ENCODE measurements around the gene ZNF593OS.

ZNF593OS gene

DNA sequence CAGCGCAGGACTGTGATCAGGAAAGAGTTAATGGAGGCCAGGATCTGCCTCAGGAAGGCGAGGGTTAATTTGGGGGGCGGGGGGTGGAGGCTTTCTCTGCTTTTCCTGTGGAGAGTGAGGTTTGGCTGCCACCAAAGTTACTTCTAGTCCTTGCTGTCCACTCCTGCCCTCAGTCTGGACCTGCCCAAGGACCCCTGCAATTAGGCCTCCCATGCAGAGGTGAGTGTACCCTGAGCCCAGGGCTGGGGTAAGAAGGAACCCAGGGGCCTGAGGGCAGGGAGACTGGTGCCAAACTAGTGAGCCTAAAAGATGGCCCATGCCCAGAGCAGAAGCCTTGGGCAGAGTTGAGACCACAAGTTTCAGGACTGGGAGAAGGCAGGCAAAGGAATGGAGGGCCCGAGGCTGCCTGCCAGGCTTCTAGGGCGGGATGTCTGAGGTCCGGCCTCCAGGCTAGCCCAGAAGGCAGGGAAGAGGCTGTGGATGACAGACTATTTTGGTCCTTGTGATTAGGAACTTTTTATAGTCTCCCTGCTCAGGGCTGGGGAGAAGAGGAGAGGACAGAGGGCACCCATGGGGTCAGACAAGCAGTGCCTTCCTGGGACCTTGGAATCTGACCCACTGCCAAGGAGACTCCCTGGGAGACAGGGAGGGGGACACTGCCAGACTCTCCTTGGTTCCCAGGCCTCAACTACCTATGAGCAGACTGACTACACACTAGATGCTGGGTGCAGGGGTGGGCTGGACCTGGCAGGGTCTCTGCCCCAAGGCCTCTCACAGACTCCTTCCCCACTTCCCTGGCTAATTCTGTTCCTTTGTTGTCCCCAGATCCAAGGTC is 12.5 kb downstream of the ZNF593OS start, which contains the start of gene FAM110D:
TSS of gene FAM110D (plus strand) at position 172 of the 835 bp plus-strand sequence. CDS start 2,213 bp downstream, outside the sequence.
- DNase-seq: no peak

- DNase-seq: no peak
These were observed 13.2 kb downstream of the ZNF593OS start for GRCh38 chr1:26158271-26158907.

DNA sequence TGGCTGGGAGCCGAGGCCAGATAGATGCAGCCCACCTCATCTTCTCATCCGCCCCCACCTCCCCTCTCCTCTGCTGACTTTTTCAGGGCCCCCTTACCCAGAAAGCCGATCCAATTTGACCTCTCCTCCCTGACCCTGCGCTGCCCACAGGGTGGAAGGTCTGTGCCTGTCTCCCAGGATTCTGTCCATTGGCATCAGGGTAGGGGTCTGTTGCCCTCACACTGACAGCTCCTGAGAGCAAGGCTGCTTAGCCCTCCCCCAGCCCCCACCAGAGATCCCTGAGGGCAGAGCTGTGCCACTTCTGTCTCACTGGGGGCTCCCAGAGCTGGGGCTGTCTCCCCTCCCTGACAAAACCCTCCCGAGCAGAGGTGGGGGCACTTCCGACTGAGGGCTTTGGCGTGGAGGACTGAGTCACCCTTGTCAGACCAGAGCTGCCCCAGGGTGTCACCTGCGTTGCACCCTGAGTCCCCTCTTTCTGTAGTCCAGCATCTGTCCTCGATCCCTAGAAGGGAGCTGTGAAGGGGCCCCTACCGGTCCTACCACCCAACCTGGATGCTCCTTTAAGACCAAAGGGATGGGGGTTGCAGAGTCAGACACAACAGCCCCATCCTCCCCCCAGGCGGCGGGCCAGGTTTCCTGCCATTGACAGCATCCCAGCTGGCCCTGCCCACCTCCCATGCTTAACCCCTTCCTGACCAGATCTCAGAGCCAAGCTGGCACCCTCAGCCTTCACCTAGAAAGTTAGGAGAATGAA is 15.2 kb downstream of the ZNF593OS start:
- DNase-seq: no peak

DNA sequence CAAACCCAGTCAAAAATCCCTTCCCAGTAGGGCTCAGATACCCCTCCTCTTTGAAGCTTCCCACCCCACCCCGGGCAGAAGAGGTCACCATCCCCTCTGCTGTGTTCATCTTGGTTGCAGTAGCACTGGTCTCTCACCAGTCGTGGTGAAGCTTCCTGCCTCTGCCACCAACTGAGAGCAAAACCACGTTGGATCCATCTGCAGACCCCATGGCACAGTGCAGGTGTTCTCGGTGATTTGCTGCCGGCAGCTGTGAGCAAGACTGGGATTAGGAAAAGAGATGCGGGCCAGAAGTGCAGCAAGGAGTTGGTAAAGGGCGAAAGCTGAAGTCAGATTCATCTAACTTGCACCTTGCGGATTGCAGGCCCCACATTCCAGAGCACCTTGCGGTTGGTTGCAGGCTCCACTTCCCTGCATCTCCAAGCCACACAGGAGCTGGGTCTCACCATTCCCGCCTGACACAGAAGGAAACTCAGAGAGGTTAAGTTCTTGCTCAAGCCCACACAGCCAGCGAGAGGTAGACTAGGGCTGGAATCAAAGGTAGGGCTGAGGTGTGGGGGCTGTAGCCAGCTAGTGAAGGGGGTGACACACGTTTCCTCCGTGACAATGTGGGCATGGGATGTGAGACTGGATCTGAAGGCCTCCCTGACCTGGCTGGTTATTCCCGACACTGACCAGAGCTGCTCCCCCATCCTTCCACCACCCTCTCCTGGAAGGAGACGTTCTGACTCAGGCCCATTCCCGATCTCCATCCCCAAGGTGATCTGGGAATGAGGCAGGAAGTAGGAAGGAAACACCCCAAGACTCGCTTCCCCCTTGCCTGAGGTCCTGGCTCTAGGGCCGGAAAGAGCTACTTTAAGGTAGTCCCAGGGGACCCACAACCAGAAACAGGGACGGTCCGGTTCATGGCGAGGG is 16.0 kb downstream of the ZNF593OS start:
- no peak for DNase-seq

DNA sequence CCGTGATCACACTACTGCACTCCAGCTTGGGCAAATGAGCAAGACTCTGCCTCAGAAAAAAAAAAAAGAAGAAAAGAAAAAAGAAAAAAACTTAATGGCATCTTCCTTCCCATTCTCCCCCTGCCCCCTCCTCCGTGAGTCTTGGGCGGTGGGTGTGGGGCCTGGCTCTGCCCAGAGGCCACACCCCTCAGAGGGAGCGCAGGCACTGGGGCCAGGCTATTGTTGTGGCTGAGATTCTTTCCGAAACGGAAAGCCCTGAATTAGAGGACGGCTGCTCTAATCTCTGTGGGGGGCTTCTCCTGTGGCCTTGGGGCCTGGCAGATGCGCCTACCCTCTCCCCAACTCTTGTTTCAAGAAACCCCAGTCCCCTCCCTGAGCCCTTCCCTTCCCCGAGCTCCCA is 16.9 kb downstream of the ZNF593OS start:
- no peak for DNase-seq

GRCh38 chr1:26153966-26154532 is 17.6 kb downstream of the ZNF593OS start:
- DNase-seq: no peak

GRCh38 chr1:26148887-26149286 is 22.7 kb downstream of the ZNF593OS start:
- no peak for DNase-seq

DNA sequence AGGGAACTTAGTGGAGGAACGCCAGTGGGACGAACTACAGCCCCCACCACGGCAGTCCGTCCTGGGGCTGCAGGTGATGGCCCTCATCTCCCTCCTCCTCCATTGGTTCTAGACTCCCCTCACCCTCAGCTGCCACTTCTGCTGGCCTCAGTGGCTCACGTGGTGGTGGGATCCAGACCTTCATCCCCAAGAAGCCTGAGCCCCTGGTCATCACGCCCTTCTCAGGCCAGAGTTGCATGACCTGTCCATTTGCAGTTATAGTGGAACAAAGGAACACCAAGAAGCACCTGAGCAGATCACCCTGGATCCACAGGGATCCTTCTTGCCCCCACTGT is 25.7 kb downstream of the ZNF593OS start:
- no peak for DNase-seq

GRCh38 chr1:26145041-26145959 is 26.3 kb downstream of the ZNF593OS start:
- DNase-seq: no peak

DNA sequence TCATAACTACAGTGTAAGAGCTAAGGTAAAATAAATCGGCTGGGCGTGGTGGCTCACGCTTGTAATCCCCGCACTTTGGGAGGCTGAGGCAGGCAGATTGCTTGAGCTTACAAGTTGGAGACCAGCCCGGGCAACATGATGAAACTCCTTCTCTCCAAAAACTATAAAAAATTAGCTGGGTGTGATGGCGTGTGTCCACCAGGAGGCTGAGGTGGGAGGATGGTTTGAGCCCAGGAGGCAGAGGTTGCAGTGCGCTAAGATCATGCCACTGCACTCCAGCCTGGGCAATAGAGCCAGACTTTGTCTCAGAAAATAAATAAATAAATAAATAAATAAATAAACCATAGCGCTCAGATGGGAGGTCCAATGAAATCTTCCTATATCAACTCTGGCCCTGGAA is 29.5 kb downstream of the ZNF593OS start:
- DNase-seq: no peak

GRCh38 chr1:26138974-26139558 is 32.6 kb downstream of the ZNF593OS start:
- DNase-seq: no peak

DNA sequence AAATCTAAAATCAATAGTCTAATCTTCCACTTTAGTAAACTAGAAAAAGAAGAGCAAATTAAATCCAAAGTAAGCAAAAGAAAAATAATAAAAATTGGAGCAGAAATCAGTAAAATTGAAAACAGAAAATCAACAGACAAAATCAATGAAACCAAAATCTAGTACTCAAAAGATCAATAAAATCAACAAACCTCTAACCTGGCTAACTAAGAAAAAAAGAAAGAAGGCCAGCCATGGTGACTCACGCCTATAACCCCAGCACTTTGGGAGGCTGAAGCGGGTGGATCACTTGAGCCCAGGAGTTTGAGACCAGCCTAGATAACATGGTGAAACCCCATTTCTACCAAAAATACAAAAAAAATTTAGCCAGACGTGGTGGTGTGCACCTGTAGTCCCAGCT is 37.2 kb downstream of the ZNF593OS start:
- no peak for DNase-seq

DNA sequence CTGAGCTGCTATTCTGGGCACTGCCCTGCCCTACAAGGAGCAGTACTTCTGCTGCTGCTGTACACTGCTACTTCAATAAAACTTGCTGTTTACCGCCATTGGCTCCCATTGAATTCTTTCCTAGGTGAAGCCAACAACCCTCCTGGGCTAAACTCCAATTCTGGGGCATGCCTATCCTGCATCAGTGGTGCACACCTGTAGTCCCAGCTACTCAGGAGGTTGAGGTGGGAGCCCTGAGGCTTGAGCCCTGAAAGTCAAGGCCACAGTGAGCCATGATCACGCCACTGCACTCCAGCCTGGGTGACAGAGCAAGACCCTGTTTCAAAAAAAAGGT is 38.8 kb downstream of the ZNF593OS start:
- DNase-seq: no peak

DNA sequence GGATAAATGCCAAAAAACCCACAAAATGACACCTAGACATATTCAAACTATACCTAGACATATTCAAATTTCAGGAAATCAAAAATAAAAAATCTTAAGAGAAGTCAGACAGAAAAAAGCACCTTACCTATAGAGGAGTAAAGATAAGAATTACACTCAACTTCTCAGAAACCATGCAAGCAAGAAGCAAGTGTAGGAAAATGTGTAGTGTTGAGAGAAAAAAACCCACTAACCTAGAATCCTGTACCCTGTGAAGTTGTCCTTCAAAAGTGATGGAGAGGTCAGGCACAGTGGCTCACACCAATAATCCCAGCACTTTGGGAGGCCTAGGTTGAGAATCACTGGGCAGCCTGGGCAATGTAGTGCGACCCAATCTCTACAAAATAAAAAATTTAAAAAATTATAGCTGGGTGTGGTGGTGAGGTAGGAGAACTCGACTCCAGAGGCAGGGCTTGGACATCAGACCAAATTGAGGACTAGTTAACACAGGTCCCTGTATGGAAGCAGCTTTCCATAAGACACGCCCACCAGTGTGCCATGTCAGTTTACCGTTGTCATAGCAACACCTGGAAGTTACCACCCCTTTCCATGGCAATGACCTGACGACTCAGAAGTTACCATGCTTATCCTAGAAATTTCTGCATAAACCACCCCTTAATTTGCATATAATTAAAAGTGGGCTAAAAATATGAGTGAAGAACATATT is 39.4 kb downstream of the ZNF593OS start:
- no peak for DNase-seq

GRCh38 chr1:26130695-26131094 is 40.9 kb downstream of the ZNF593OS start:
- DNase-seq: no peak

- no peak for DNase-seq
These were observed 41.9 kb downstream of the ZNF593OS start for GRCh38 chr1:26129778-26130177.

- no peak for DNase-seq
These were observed 44.1 kb downstream of the ZNF593OS start for GRCh38 chr1:26127235-26128163.

- no peak for DNase-seq
These were observed 45.1 kb downstream of the ZNF593OS start for GRCh38 chr1:26126321-26127084.

Measured in activated gamma-delta T cell (primary cell).